Aorta (tissue), 5 donors: Measurements from ENCODE around the gene PLAGL2. TPM values are rescaled to one million over a fixed set of nuclear protein-coding genes. Genes with fewer than 3 reads are reported as not detected.
"Not testable (repeated sequence)": the region's sequence is repeated elsewhere in the genome, so short reads cannot be mapped to it uniquely, and the experiment has no call there.

Source experiments
- ATAC-seq: fragments of 200-7000 bp; cut with Tn5 transposase; one replicate; pipeline ENCODE4 v1.9.1; 2022; ENCODE audit warnings: moderate library complexity; ENCODE audit not compliant: low FRiP score
- DNase-seq, 2 donors: peaks; one replicate each; pipeline ENCODE4 v3.0.0-alpha.2; 2020
- H3K27ac ChIP-seq, 2 donors: one replicate each; pipeline ENCODE4 v1.5.1; 2013; ENCODE audit warnings: low read length in 2 of 2, mild to moderate bottlenecking in 2 of 2, moderate library complexity in 2 of 2, control low read depth in 1 of 2, inconsistent platforms in 1 of 2, low read depth in 1 of 2
- H3K27me3 ChIP-seq, 2 donors: one replicate each; pipeline ENCODE4 v1.6.1; 2013; ENCODE audit warnings: control low read depth in 1 of 2, low read length in 1 of 2, mild to moderate bottlenecking in 1 of 2, moderate library complexity in 1 of 2; ENCODE audit not compliant: insufficient read depth in 2 of 2, control insufficient read depth in 1 of 2
- H3K36me3 ChIP-seq, 2 donors: one replicate each; pipeline ENCODE4 v1.6.1; 2013; ENCODE audit warnings: control low read depth in 1 of 2, low read length in 1 of 2, mild to moderate bottlenecking in 1 of 2; ENCODE audit not compliant: insufficient read depth in 2 of 2, control insufficient read depth in 1 of 2
- H3K4me1 ChIP-seq, 2 donors: one replicate each; pipeline ENCODE4 v1.6.1; 2013; ENCODE audit warnings: low read length in 2 of 2, control low read depth in 1 of 2, mild to moderate bottlenecking in 1 of 2, moderate library complexity in 1 of 2; ENCODE audit not compliant: insufficient read depth in 2 of 2, control insufficient read depth in 1 of 2
- H3K4me3 ChIP-seq, 2 donors: one replicate each; pipeline ENCODE4 v1.5.1; 2013; ENCODE audit warnings: low read length in 2 of 2, control low read depth in 1 of 2, mild to moderate bottlenecking in 1 of 2
- H3K9me3 ChIP-seq: one replicate; pipeline ENCODE4 v1.6.1; 2013; ENCODE audit warnings: mild to moderate bottlenecking, low read length; ENCODE audit not compliant: control insufficient read depth
- WGBS, 2 donors: extraction: QIAGEN DNeasy Blood & Tissue Kit; methylation state at CpG; one replicate each; pipeline ENCODE4 v1.1.7; 2013; 5-methylcytosine and 5-hydroxymethylcytosine counted together
- intact Hi-C, 2 donors: fragments of 100-400 bp; cut with DNase I; formaldehyde crosslinking; loops; one replicate each; pipeline versions ENCODE4 v1.14.2 to v1.15.0; 2022
- long read RNA-seq, 2 donors: library from polyadenylated mRNA; unstranded; transcript quantifications; one replicate each; pipeline ENCODE4 v2.0.0, GENCODE V29; 2020 to 2021
- polyA plus RNA-seq, 2 donors: library from polyadenylated mRNA; stranded (reverse); fragments of 200-250 nt; gene quantifications; one replicate each; pipeline ENCODE4 v1.2.3, GENCODE V29; 2013
- total RNA-seq, 2 donors: library from RNA; stranded (reverse); fragmentation: NEBNext Ultra II Directional; extraction: Animal tissue kit (Norgen Biotek cat#: 25700); gene quantifications; one replicate each; pipeline ENCODE4 v1.2.1, GENCODE V29; 2021
- donor health status: healthy with polysubstance abuse.
- donor health status: Bipolar disorder and iron deficiency.
- donor health status: DM: no; HTN: no; CAD: no.
- donor health status: DM: no; HTN: no; CAD: no.
- donor health status: DM: yes; HTN: yes; CAD: no.

Gene PLAGL2
- total RNA-seq (1 to 10 TPM; 8.2 to 9.8 TPM), polyA plus RNA-seq (1 to 10 TPM; 1.8 to 2.3 TPM)
- long read RNA-seq, donor 1, full-length matches to known transcripts: 1 of 3 reads
- long read RNA-seq, donor 1, partial matches to known transcripts: 0 of 3 reads
- long read RNA-seq, donor 1, other reads (novel, unspliced or antisense): 2 of 3 reads
- long read RNA-seq, donor 2, full-length matches to known transcripts: 1 of 3 reads
- long read RNA-seq, donor 2, partial matches to known transcripts: 0 of 3 reads
- long read RNA-seq, donor 2, other reads (novel, unspliced or antisense): 2 of 3 reads

- Histone ChIP-seq H3K36me3 (peaks cover 0 to 4% of the 10 kb centered on the region in 2 donors), H3K27ac (peak within 1 kb of the TSS in 1 of 2 donors; percentile 26), H3K4me3 (peak within 1 kb of the TSS; percentile 88 to 95), H3K27me3 (no peaks in the 10 kb centered on the region), H3K9me3 (no peaks in the 10 kb centered on the region), H3K4me1 (peaks cover 0 to 3% of the 10 kb centered on the region in 2 donors)
- ATAC-seq (peak; percentile 96), DNase-seq (peak; percentile 94 to 97)
- 1% methylated on average over 46 to 74 of the region's 74 CpGs for WGBS, 2 donors
- intact Hi-C loops: loop anchor here in 1 of 2 donors (10.0 kb wide), 2 partner anchors 147 to 277 kb away; partner anchors contain the start of gene ASXL1
Measured at GRCh38 chr20:32207626-32208498, at the start of gene PLAGL2, which contains the start of gene POFUT1. Gene PLAGL2, minus strand, starts transcription at chr20:32207743. Its CDS starts 5,565 bp downstream, at chr20:32202178. Gene POFUT1, plus strand, starts transcription at chr20:32207880. Its CDS starts 62 bp downstream, at chr20:32207942.

- no peak overlapping the region for H3K4me3 ChIP-seq
- H3K27ac ChIP-seq: no peak overlapping the region
- no peaks in the 10 kb centered on the region for H3K4me1 ChIP-seq
- H3K27me3 ChIP-seq: peaks cover 0 to 1% of the 10 kb centered on the region in 2 donors
- H3K9me3 ChIP-seq: peaks cover 2% of the 10 kb centered on the region
- intact Hi-C loops: no loop called here
- no peak for DNase-seq
- 86 to 91% methylated on average over 6 of the region's 6 CpGs for WGBS, 2 donors
- ATAC-seq: no peak
- no peaks in the 10 kb centered on the region for H3K36me3 ChIP-seq
Measured at GRCh38 chr20:32252189-32252588, 44.6 kb upstream of the PLAGL2 start.

GRCh38 chr20:32251470-32251869 lies 43.9 kb upstream of the PLAGL2 start:
- H3K36me3 ChIP-seq: no peaks in the 10 kb centered on the region
- H3K4me1 ChIP-seq: no peaks in the 10 kb centered on the region
- peaks cover 2% of the 10 kb centered on the region for H3K9me3 ChIP-seq
- intact Hi-C loops: no loop called here
- ATAC-seq (no peak), DNase-seq (peak in 1 of 2 donors; percentile 3)
- 73 to 74% methylated on average over 3 of the region's 3 CpGs for WGBS, 2 donors
- peaks cover 0 to 1% of the 10 kb centered on the region in 2 donors for H3K27me3 ChIP-seq
- H3K27ac ChIP-seq: no peak overlapping the region
- H3K4me3 ChIP-seq: no peak overlapping the region

- no peaks in the 10 kb centered on the region for H3K4me1 ChIP-seq
- no peaks in the 10 kb centered on the region for H3K36me3 ChIP-seq
- peaks cover 2% of the 10 kb centered on the region for H3K9me3 ChIP-seq
- WGBS, 2 donors: 85 to 89% methylated on average over 9 of the region's 9 CpGs
- ATAC-seq (no peak), DNase-seq (peak in 1 of 2 donors; percentile 3)
- no peak overlapping the region for H3K27ac ChIP-seq
- H3K4me3 ChIP-seq: no peak overlapping the region
- intact Hi-C loops: no loop called here
- H3K27me3 ChIP-seq: peaks cover 0 to 1% of the 10 kb centered on the region in 2 donors
Measured at GRCh38 chr20:32249030-32249738, 41.6 kb upstream of the PLAGL2 start.

GRCh38 chr20:32248043-32248442 lies 40.5 kb upstream of the PLAGL2 start:
- no peaks in the 10 kb centered on the region for H3K4me1 ChIP-seq
- no peak overlapping the region for H3K27ac ChIP-seq
- no peaks in the 10 kb centered on the region for H3K36me3 ChIP-seq
- no peak overlapping the region for H3K4me3 ChIP-seq
- 81 to 84% methylated on average over 5 of the region's 5 CpGs for WGBS, 2 donors
- no peaks in the 10 kb centered on the region for H3K27me3 ChIP-seq
- no peaks in the 10 kb centered on the region for H3K9me3 ChIP-seq
- no peak for ATAC-seq
- peak in 1 of 2 donors; percentile 14 for DNase-seq
- intact Hi-C loops: no loop called here

GRCh38 chr20:32246208-32246607 lies 38.7 kb upstream of the PLAGL2 start:
- H3K4me1 ChIP-seq, H3K27ac ChIP-seq, ATAC-seq, H3K9me3 ChIP-seq, H3K36me3 ChIP-seq, H3K27me3 ChIP-seq, intact Hi-C loops, DNase-seq, H3K4me3 ChIP-seq: not testable (repeated sequence)
- WGBS, 2 donors: 92 to 93% methylated on average over 5 of the region's 5 CpGs

GRCh38 chr20:32244959-32245358 lies 37.4 kb upstream of the PLAGL2 start:
- 86 to 90% methylated on average over 4 of the region's 4 CpGs for WGBS, 2 donors
- H3K4me3 ChIP-seq: no peak overlapping the region
- H3K9me3 ChIP-seq: no peaks in the 10 kb centered on the region
- ATAC-seq (no peak), DNase-seq (peak in 1 of 2 donors; percentile 1)
- H3K4me1 ChIP-seq: no peaks in the 10 kb centered on the region
- no peak overlapping the region for H3K27ac ChIP-seq
- intact Hi-C loops: no loop called here
- H3K27me3 ChIP-seq: no peaks in the 10 kb centered on the region
- H3K36me3 ChIP-seq: no peaks in the 10 kb centered on the region

GRCh38 chr20:32244150-32244823 lies 36.7 kb upstream of the PLAGL2 start:
- Histone ChIP-seq H3K27me3 (no peaks in the 10 kb centered on the region), H3K4me3 (no peak overlapping the region), H3K4me1 (no peaks in the 10 kb centered on the region), H3K36me3 (no peaks in the 10 kb centered on the region), H3K27ac (no peak overlapping the region), H3K9me3 (no peaks in the 10 kb centered on the region)
- peak in 1 of 2 donors; percentile 50 for DNase-seq
- 87 to 89% methylated on average over 6 of the region's 6 CpGs for WGBS, 2 donors
- ATAC-seq: no peak
- intact Hi-C loops: no loop called here
